ENCODE results near the gene GHITM.
"Not testable (repeated sequence)": the region's sequence is repeated elsewhere in the genome, so short reads cannot be mapped to it uniquely, and the experiment has no call there.

The GHITM gene
- total RNA-seq, result 185 to 204 reads per million in 2 donors

GRCh38 chr10:84139126-84140035, at the start of gene GHITM:
Gene GHITM (plus strand): TSS chr10:84139509. CDS start chr10:84141501, 1,992 bp downstream.
- peak; percentile 83 for DNase-seq

- DNase-seq, result no peak
These were observed 43.4 kb upstream of the GHITM start for GRCh38 chr10:84095811-84096497.

GRCh38 chr10:84097787-84098353, 41.4 kb upstream of the GHITM start:
- DNase-seq, result no peak

GRCh38 chr10:84098667-84099066, 40.6 kb upstream of the GHITM start:
- DNase-seq, result no peak

GRCh38 chr10:84101042-84101441, 38.3 kb upstream of the GHITM start:
- no peak for DNase-seq

- DNase-seq, result no peak
These were observed 30.5 kb upstream of the GHITM start for GRCh38 chr10:84108797-84109196.

- not testable (repeated sequence) for DNase-seq
These were observed 29.5 kb upstream of the GHITM start for GRCh38 chr10:84109772-84110171.

GRCh38 chr10:84113468-84113867, 25.8 kb upstream of the GHITM start:
- not testable (repeated sequence) for DNase-seq

- DNase-seq, result no peak
These were observed 25.1 kb upstream of the GHITM start for GRCh38 chr10:84114088-84114667.

- DNase-seq, result not testable (repeated sequence)
These were observed 22.1 kb upstream of the GHITM start for GRCh38 chr10:84117204-84117603.

- DNase-seq, result no peak
These were observed 21.5 kb upstream of the GHITM start for GRCh38 chr10:84117686-84118394.

GRCh38 chr10:84118395-84119006, 20.8 kb upstream of the GHITM start:
- no peak for DNase-seq

- no peak for DNase-seq
These were observed 15.9 kb upstream of the GHITM start for GRCh38 chr10:84123362-84123761.

- DNase-seq, result not testable (repeated sequence)
These were observed 13.2 kb upstream of the GHITM start for GRCh38 chr10:84125910-84126784.

GRCh38 chr10:84126785-84127167, 12.5 kb upstream of the GHITM start:
- no peak for DNase-seq

GRCh38 chr10:84135836-84136235, 3.5 kb upstream of the GHITM start:
- no peak for DNase-seq

- DNase-seq, result no peak
These were observed 1.5 kb upstream of the GHITM start for GRCh38 chr10:84137811-84138210.

- DNase-seq, result no peak
These were observed 707 bp upstream of the GHITM start for GRCh38 chr10:84138478-84139125.

GRCh38 chr10:84140036-84140379, 699 bp downstream of the GHITM start:
- DNase-seq, result no peak

- DNase-seq, result no peak
These were observed 8.0 kb downstream of the GHITM start for GRCh38 chr10:84147347-84147746.
